H9 (cell line): ENCODE results near the gene LRR1. TPM values are rescaled to one million over a fixed set of nuclear protein-coding genes. Genes with fewer than 3 reads are reported as not detected.

ENCODE experiments used
- DNase-seq: peaks from one replicate; pipeline ENCODE4 v3.0.0-alpha.2; 2017
- H2AFZ ChIP-seq: one replicate; pipeline ENCODE4 v1.6.1; 2013; ENCODE audit warnings: mild to moderate bottlenecking, low read length, control low read depth, moderate library complexity
- H2AK5ac ChIP-seq: 2 replicates; pipeline ENCODE4 v1.6.1; 2013; ENCODE audit warnings: low read length, control low read depth, mixed read lengths; ENCODE audit not compliant: insufficient read length
- H2BK120ac ChIP-seq: one replicate; pipeline ENCODE4 v1.6.1; 2013; ENCODE audit warnings: low read depth, mild to moderate bottlenecking, low read length, control low read depth, inconsistent platforms; ENCODE audit not compliant: poor library complexity, severe bottlenecking
- H2BK12ac ChIP-seq: 2 replicates; pipeline ENCODE4 v1.6.1; 2013; ENCODE audit warnings: low read length, control low read depth, mixed read lengths, low read depth; ENCODE audit not compliant: insufficient read length
- H2BK15ac ChIP-seq: 2 replicates; pipeline ENCODE4 v1.6.1; 2013; ENCODE audit warnings: low read depth, low read length, control low read depth
- H2BK20ac ChIP-seq: one replicate; pipeline ENCODE4 v1.6.1; 2013; ENCODE audit warnings: low read depth, mild to moderate bottlenecking, low read length, control low read depth, inconsistent platforms; ENCODE audit not compliant: poor library complexity, severe bottlenecking
- H2BK5ac ChIP-seq: 2 replicates; pipeline ENCODE4 v1.6.1; 2013; ENCODE audit warnings: low read length, control low read depth, mixed read lengths; ENCODE audit not compliant: insufficient read length
- H3K14ac ChIP-seq: 2 replicates; pipeline ENCODE4 v1.6.1; 2013; ENCODE audit warnings: low read length, control low read depth; ENCODE audit not compliant: insufficient read depth
- H3K18ac ChIP-seq: 2 replicates; pipeline ENCODE4 v1.6.1; 2013; ENCODE audit warnings: low read depth, mild to moderate bottlenecking, mixed read lengths, low read length, control low read depth; ENCODE audit not compliant: insufficient read length
- H3K23ac ChIP-seq: 2 replicates; pipeline ENCODE4 v1.6.1; 2013; ENCODE audit warnings: low read length, control low read depth, mixed read lengths, low read depth; ENCODE audit not compliant: insufficient read length
- H3K23me2 ChIP-seq: 2 replicates; pipeline ENCODE4 v1.6.1; 2013; ENCODE audit warnings: low read depth, mild to moderate bottlenecking, mixed read lengths, low read length, control low read depth; ENCODE audit not compliant: insufficient read length, poor library complexity, severe bottlenecking
- H3K27ac ChIP-seq: 2 replicates; pipeline ENCODE4 v1.5.1; 2013; ENCODE audit warnings: low read length, control low read depth, mixed read lengths, low read depth; ENCODE audit not compliant: insufficient read length
- H3K27me3 ChIP-seq: 2 replicates; pipeline ENCODE4 v1.6.1; 2013; ENCODE audit warnings: low read length, control low read depth, inconsistent platforms; ENCODE audit not compliant: insufficient read depth
- H3K4ac ChIP-seq: 2 replicates; pipeline ENCODE4 v1.6.1; 2013; ENCODE audit warnings: low read depth, mild to moderate bottlenecking, control low read depth, inconsistent platforms, low read length, moderate library complexity
- H3K4me1 ChIP-seq: 2 replicates; pipeline ENCODE4 v1.6.1; 2013; ENCODE audit warnings: low read length, control low read depth, inconsistent platforms; ENCODE audit not compliant: insufficient read depth
- H3K4me2 ChIP-seq: 2 replicates; pipeline ENCODE4 v1.6.1; 2013; ENCODE audit warnings: low read length, control low read depth, mixed read lengths; ENCODE audit not compliant: insufficient read length, insufficient read depth
- H3K56ac ChIP-seq: 2 replicates; pipeline ENCODE4 v1.6.1; 2013; ENCODE audit warnings: low read depth, mild to moderate bottlenecking, mixed read lengths, low read length, control low read depth; ENCODE audit not compliant: insufficient read length
- H3K79me1 ChIP-seq: 2 replicates; pipeline ENCODE4 v1.6.1; 2013; ENCODE audit warnings: low read depth, mild to moderate bottlenecking, moderate library complexity, low read length, control low read depth, inconsistent platforms; ENCODE audit not compliant: insufficient read depth, poor library complexity, severe bottlenecking
- H3K79me2 ChIP-seq: 2 replicates; pipeline ENCODE4 v1.6.1; 2013; ENCODE audit warnings: low read length, control low read depth, inconsistent platforms; ENCODE audit not compliant: insufficient read depth
- H3K9ac ChIP-seq: 2 replicates; pipeline ENCODE4 v1.6.1; 2013; ENCODE audit warnings: low read length, control low read depth, mixed read lengths; ENCODE audit not compliant: insufficient read length; ENCODE audit errors: extremely low read depth
- H3K9me3 ChIP-seq: one replicate; pipeline ENCODE4 v1.6.1; 2013; ENCODE audit warnings: low read depth, low read length, inconsistent platforms; ENCODE audit not compliant: control insufficient read depth
- H3T11ph ChIP-seq: one replicate; pipeline ENCODE4 v1.6.1; 2013; ENCODE audit warnings: mild to moderate bottlenecking, low read length, control low read depth, inconsistent platforms
- H4K20me1 ChIP-seq: one replicate; pipeline ENCODE4 v1.6.1; 2013; ENCODE audit not compliant: control insufficient read depth, insufficient read length, insufficient read depth
- H4K5ac ChIP-seq: 2 replicates; pipeline ENCODE4 v1.6.1; 2013; ENCODE audit warnings: low read depth, mild to moderate bottlenecking, mixed read lengths, low read length, control low read depth; ENCODE audit not compliant: insufficient read length
- H4K8ac ChIP-seq: replicated peaks from 2 replicates; pipeline ENCODE4 v1.6.1; 2013; ENCODE audit warnings: low read length, control low read depth, mixed read lengths, low read depth; ENCODE audit not compliant: insufficient read length
- H4K91ac ChIP-seq: 2 replicates; pipeline ENCODE4 v1.6.1; 2013; ENCODE audit warnings: low read depth, mild to moderate bottlenecking, moderate library complexity, mixed read lengths, low read length, control low read depth; ENCODE audit not compliant: insufficient read length
- H3K27ac Mint-ChIP-seq, 3 experiments: 2 replicates in 2 of 3; 3 replicates in 1 of 3; pipeline ENCODE4 v1.8.0; 2020 to 2021; ENCODE audit warnings: mixed read lengths in 3 of 3, mild to moderate bottlenecking in 1 of 3, moderate library complexity in 1 of 3
- H3K27me3 Mint-ChIP-seq: 2 replicates; pipeline ENCODE4 v1.8.0; 2021; ENCODE audit warnings: low read depth, mild to moderate bottlenecking, moderate library complexity, mixed read lengths
- H3K36me3 Mint-ChIP-seq, 3 experiments: 2 replicates in 2 of 3; 3 replicates in 1 of 3; pipeline ENCODE4 v1.8.0; 2020 to 2021; ENCODE audit warnings: low read depth in 3 of 3, mixed read lengths in 3 of 3; ENCODE audit not compliant: insufficient read depth in 1 of 3
- H3K4me1 Mint-ChIP-seq, 2 experiments: 2 replicates each; pipeline ENCODE4 v1.8.0; 2020; ENCODE audit warnings: mixed read lengths in 2 of 2
- H3K4me3 Mint-ChIP-seq, 2 experiments: 2 replicates in 1 of 2; 3 replicates in 1 of 2; pipeline ENCODE4 v1.8.0; 2020 to 2021; ENCODE audit warnings: mild to moderate bottlenecking in 2 of 2, mixed read lengths in 2 of 2, moderate library complexity in 1 of 2
- H3K9me3 Mint-ChIP-seq, 2 experiments: 2 replicates in 1 of 2; 3 replicates in 1 of 2; pipeline ENCODE4 v1.8.0; 2020; ENCODE audit warnings: mild to moderate bottlenecking in 2 of 2, mixed read lengths in 2 of 2, moderate library complexity in 1 of 2
- WGBS: extraction: QIAGEN DNeasy Blood & Tissue Kit; methylation state at CpG from one replicate; pipeline ENCODE4 v1.1.7; 2013; ENCODE audit warnings: missing lambda C conversion rate, low lambda C conversion rate, mixed read lengths; ENCODE audit not compliant: insufficient read length; ENCODE audit errors: extremely low coverage; 5-methylcytosine and 5-hydroxymethylcytosine counted together
- total RNA-seq: library from RNA; stranded (reverse); gene quantifications from 2 replicates; pipeline ENCODE4 v1.2.1, GENCODE V29; 2021
- TF ChIP-seq, protein P1 (sequence below): fragments of 200-600 bp; sonication (generic); conservative IDR thresholded peaks from 3 replicates; pipeline ENCODE4 v1.8.0; 2021; ENCODE audit warnings: antibody characterized with exemption, mild to moderate bottlenecking

Gene LRR1
- total RNA-seq, 1 experiment from 2014 or later = 38.6 TPM

DNA sequence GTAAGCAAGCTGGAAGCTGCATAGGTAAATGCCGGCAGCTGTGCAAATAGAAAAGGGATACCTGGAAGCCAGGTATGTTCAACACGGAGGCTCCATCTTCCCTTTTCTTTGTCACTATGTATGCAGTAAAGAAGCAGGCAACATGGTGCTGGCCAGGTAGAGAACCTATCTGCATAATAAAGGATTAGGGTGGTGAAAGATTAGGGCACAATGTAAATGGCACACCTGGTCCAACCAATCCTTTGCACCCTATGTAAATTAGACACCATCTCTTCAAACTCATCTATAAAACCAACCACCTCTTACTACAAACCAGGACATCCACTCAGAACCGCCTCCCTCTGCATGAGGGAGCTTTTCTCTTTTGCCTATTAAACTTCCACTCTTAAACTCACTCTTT lies 44.8 kb upstream of the LRR1 start:
- H3K36me3 Mint-ChIP-seq = peaks cover 0 to 13% (median 4%) of the 10 kb centered on the region in 3 experiments; a peak in 4 of 7 replicates
- no peaks in the 10 kb centered on the region for H4K20me1 ChIP-seq
- no peak overlapping the region for H2BK120ac ChIP-seq
- H4K8ac ChIP-seq = no peak overlapping the region
- H2BK20ac ChIP-seq = no peak overlapping the region
- H3K4me1 Mint-ChIP-seq = peaks cover 34 to 39% of the 10 kb centered on the region in 2 experiments
- peaks cover 6 to 12% of the 10 kb centered on the region in 2 experiments; a peak in 3 of 5 replicates for H3K9me3 Mint-ChIP-seq
- no peak overlapping the region for H4K91ac ChIP-seq
- H3K4ac ChIP-seq = no peak overlapping the region
- H3K9ac ChIP-seq = no peak overlapping the region
- H3K79me2 ChIP-seq = no peaks in the 10 kb centered on the region
- no peak overlapping the region for H3K4me2 ChIP-seq
- H4K5ac ChIP-seq = no peak overlapping the region
- no peak overlapping the region for H2BK15ac ChIP-seq
- no peak overlapping the region for H3T11ph ChIP-seq
- H2BK5ac ChIP-seq = no peak overlapping the region
- H3K18ac ChIP-seq = no peak overlapping the region
- H2AK5ac ChIP-seq = no peak overlapping the region
- no peak overlapping the region for H3K4me3 Mint-ChIP-seq
- H3K23ac ChIP-seq = no peak overlapping the region
- H3K4me1 ChIP-seq = peaks cover 6% of the 10 kb centered on the region; the same call in 1 of the 2 replicates
- TF ChIP-seq, protein P1, sequence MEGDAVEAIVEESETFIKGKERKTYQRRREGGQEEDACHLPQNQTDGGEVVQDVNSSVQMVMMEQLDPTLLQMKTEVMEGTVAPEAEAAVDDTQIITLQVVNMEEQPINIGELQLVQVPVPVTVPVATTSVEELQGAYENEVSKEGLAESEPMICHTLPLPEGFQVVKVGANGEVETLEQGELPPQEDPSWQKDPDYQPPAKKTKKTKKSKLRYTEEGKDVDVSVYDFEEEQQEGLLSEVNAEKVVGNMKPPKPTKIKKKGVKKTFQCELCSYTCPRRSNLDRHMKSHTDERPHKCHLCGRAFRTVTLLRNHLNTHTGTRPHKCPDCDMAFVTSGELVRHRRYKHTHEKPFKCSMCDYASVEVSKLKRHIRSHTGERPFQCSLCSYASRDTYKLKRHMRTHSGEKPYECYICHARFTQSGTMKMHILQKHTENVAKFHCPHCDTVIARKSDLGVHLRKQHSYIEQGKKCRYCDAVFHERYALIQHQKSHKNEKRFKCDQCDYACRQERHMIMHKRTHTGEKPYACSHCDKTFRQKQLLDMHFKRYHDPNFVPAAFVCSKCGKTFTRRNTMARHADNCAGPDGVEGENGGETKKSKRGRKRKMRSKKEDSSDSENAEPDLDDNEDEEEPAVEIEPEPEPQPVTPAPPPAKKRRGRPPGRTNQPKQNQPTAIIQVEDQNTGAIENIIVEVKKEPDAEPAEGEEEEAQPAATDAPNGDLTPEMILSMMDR = no peak
- no peaks in the 10 kb centered on the region for H3K23me2 ChIP-seq
- no peaks in the 10 kb centered on the region; the same call in 1 of the 2 replicates for H3K27me3 Mint-ChIP-seq
- no CpG with 5 or more reads among the region's 3 CpGs for whole genome bisulfite sequencing
- no peak overlapping the region for H2BK12ac ChIP-seq
- no peak overlapping the region for H2AFZ ChIP-seq
- no peak overlapping the region for H3K27ac ChIP-seq
- H3K79me1 ChIP-seq = no peaks in the 10 kb centered on the region
- no peaks in the 10 kb centered on the region for H3K9me3 ChIP-seq
- H3K27me3 ChIP-seq = no peaks in the 10 kb centered on the region
- no peak overlapping the region for H3K14ac ChIP-seq
- H3K56ac ChIP-seq = no peak overlapping the region
- peak overlapping the region in 2 of 3 experiments; percentile 7 to 80; a peak in 3 of 7 replicates for H3K27ac Mint-ChIP-seq
- DNase-seq = peak; percentile 34
